ELR (cell line): ENCODE results near the gene DPP6.
"Not testable (repeated sequence)": the region's sequence is repeated elsewhere in the genome, so short reads cannot be mapped to it uniquely, and the experiment has no call there.

Experiments used
- DNase-seq: peaks from one replicate; pipeline ENCODE4 v3.0.0-alpha.2; 2015; ENCODE audit warnings: low read depth

The DPP6 gene

GRCh38 chr7:154909241-154910105 is 857.3 kb downstream of the DPP6 start:
- DNase-seq, result no peak

GRCh38 chr7:154910125-154910524 is 857.9 kb downstream of the DPP6 start:
- DNase-seq, result no peak

- no peak for DNase-seq
These were observed 858.8 kb downstream of the DPP6 start for GRCh38 chr7:154910977-154911376.

GRCh38 chr7:154911411-154911810 is 859.2 kb downstream of the DPP6 start:
- no peak for DNase-seq

GRCh38 chr7:154911862-154912455 is 859.8 kb downstream of the DPP6 start:
- DNase-seq, result no peak

- no peak for DNase-seq
These were observed 860.9 kb downstream of the DPP6 start for GRCh38 chr7:154912871-154913637.

- DNase-seq, result peak; percentile 69
These were observed 861.6 kb downstream of the DPP6 start for GRCh38 chr7:154913638-154914307.

- no peak for DNase-seq
These were observed 862.3 kb downstream of the DPP6 start for GRCh38 chr7:154914308-154914995.

GRCh38 chr7:154914996-154915380 is 862.8 kb downstream of the DPP6 start:
- DNase-seq, result no peak

GRCh38 chr7:154915600-154915999 is 863.4 kb downstream of the DPP6 start:
- DNase-seq, result no peak

- no peak for DNase-seq
These were observed 864.2 kb downstream of the DPP6 start for GRCh38 chr7:154916381-154916780.

- no peak for DNase-seq
These were observed 864.9 kb downstream of the DPP6 start for GRCh38 chr7:154916856-154917807.

- DNase-seq, result no peak
These were observed 865.6 kb downstream of the DPP6 start for GRCh38 chr7:154917808-154918160.

- DNase-seq, result no peak
These were observed 866.1 kb downstream of the DPP6 start for GRCh38 chr7:154918266-154918665.

GRCh38 chr7:154918741-154919140 is 866.5 kb downstream of the DPP6 start:
- no peak for DNase-seq

GRCh38 chr7:154919344-154920225 is 867.4 kb downstream of the DPP6 start:
- no peak for DNase-seq

GRCh38 chr7:154922472-154922871 is 870.3 kb downstream of the DPP6 start:
- not testable (repeated sequence) for DNase-seq

GRCh38 chr7:154927624-154928125 is 875.5 kb downstream of the DPP6 start:
- peak; percentile 88 for DNase-seq
